Nephron progenitor cell (in vitro differentiated cells): ENCODE data around the gene C9orf153.

Experiments
- DNase-seq: peaks from one replicate; pipeline ENCODE4 v3.0.0; 2021
- H3K27ac Mint-ChIP-seq: 2 replicates; pipeline ENCODE4 v1.8.0; 2021; ENCODE audit warnings: mild to moderate bottlenecking, moderate library complexity, mixed read lengths
- H3K27me3 Mint-ChIP-seq: 2 replicates; pipeline ENCODE4 v1.8.0; 2021; ENCODE audit warnings: mild to moderate bottlenecking, low read depth, mixed read lengths; ENCODE audit not compliant: poor library complexity
- H3K36me3 Mint-ChIP-seq: 2 replicates; pipeline ENCODE4 v1.8.0; 2021; ENCODE audit warnings: low read depth, mixed read lengths
- H3K4me1 Mint-ChIP-seq: 2 replicates; pipeline ENCODE4 v1.8.0; 2021; ENCODE audit warnings: mixed read lengths
- H3K4me3 Mint-ChIP-seq: 2 replicates; pipeline ENCODE4 v1.8.0; 2021; ENCODE audit warnings: mild to moderate bottlenecking, moderate library complexity, mixed read lengths
- H3K9me3 Mint-ChIP-seq: 2 replicates; pipeline ENCODE4 v1.8.0; 2021; ENCODE audit warnings: mild to moderate bottlenecking, moderate library complexity, mixed read lengths
- CTCF ChIP-seq: fragments of 200-600 bp; sonication (generic); IDR thresholded peaks from 2 replicates; pipeline ENCODE4 v1.5.0; 2021; ENCODE audit warnings: antibody characterized with exemption

The C9orf153 gene

DNA sequence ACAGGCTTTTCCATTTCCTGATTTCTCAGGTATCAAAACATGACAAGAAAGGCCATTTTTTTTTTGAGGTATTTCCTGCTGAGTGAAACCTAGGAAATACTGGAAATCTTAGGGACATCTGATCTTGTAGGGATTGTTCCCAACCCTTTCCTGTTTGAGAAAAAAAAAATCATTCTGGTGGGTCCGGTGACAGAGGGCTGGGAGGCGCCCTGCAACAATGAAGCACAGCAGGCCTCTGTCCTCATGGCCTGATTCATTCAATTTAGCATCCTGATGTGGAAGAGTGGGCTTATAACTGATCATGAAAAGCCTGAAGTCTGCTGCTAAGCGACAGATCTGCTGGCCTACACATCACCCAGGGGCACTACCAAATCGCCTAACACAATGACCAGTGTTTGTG lies 3.0 kb upstream of the C9orf153 start:
- no peak for TF ChIP-seq CTCF
- Mint-ChIP-seq H3K36me3 (peaks cover 58% of the 10 kb centered on the region), H3K9me3 (no peaks in the 10 kb centered on the region), H3K27ac (peak overlapping the region; percentile 31), H3K4me1 (peaks cover 13% of the 10 kb centered on the region), H3K27me3 (no peaks in the 10 kb centered on the region), H3K4me3 (no peak overlapping the region)
- DNase-seq, result no peak

GRCh38 chr9:86257391-86257790 lies 2.1 kb downstream of the C9orf153 start:
- no peak overlapping the region for H3K4me3 Mint-ChIP-seq
- peaks cover 23% of the 10 kb centered on the region for H3K9me3 Mint-ChIP-seq

DNA sequence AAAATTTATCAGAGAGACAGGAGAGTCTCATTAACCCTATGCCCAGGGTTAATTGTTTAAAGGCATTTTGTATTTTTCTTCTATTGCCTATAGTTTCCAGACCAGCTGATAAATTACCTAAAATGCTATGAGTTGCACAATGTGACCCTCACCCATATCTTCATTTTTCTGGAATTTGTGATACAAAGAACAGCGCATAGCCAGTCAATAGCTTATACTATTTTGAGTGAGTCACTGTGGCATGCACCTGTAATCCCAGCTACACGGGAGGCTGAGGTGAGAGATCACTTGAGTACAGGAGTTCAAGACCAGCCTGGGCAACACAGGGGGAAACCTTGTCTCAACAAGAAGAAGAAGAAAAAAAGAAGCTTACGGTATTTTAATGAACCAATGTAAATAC lies 2.8 kb downstream of the C9orf153 start:
- no peak for TF ChIP-seq CTCF
- Mint-ChIP-seq H3K36me3 (peaks cover 43% of the 10 kb centered on the region), H3K27ac (no peak overlapping the region), H3K27me3 (peaks cover 4% of the 10 kb centered on the region), H3K4me3 (no peak overlapping the region), H3K4me1 (peaks cover 10% of the 10 kb centered on the region), H3K9me3 (peaks cover 31% of the 10 kb centered on the region)
- no peak for DNase-seq

More at GRCh38 chr9:86257391-86257790, 2.1 kb downstream of the C9orf153 start:
- Mint-ChIP-seq H3K27me3 (peaks cover 4% of the 10 kb centered on the region), H3K27ac (no peak overlapping the region), H3K4me1 (peaks cover 10% of the 10 kb centered on the region), H3K36me3 (peaks cover 44% of the 10 kb centered on the region)
- DNase-seq, result no peak
- no peak for TF ChIP-seq CTCF

DNA sequence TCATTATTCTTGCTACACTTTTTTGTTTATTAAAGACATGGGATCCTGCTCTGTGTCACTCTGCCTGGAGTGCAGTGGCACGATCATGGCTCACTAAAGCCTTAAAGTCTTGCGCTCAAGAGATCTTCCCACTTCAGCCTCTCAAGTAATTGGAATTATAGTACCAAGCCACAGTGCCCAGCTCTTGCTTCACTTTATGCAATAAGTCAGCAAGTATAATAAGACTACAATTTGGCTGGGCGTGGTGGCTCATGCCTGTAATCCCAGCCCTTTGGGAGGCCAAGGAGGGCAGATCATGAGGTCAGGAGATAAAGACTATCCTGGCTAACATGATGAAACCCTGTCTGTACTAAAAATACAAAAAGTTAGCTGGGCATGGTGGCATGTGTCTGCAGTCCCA lies 5.9 kb downstream of the C9orf153 start:
- TF ChIP-seq CTCF, result no peak
- H3K9me3 Mint-ChIP-seq, result peaks cover 39% of the 10 kb centered on the region
- no peak overlapping the region for H3K27ac Mint-ChIP-seq
- DNase-seq, result no peak
- peaks cover 7% of the 10 kb centered on the region for H3K4me1 Mint-ChIP-seq
- H3K27me3 Mint-ChIP-seq, result peaks cover 4% of the 10 kb centered on the region
- H3K36me3 Mint-ChIP-seq, result peaks cover 45% of the 10 kb centered on the region
- no peak overlapping the region for H3K4me3 Mint-ChIP-seq

GRCh38 chr9:86252870-86253269 lies 6.6 kb downstream of the C9orf153 start:
- peaks cover 4% of the 10 kb centered on the region for H3K27me3 Mint-ChIP-seq
- peaks cover 6% of the 10 kb centered on the region for H3K4me1 Mint-ChIP-seq
- no peak overlapping the region for H3K27ac Mint-ChIP-seq
- DNase-seq, result no peak
- TF ChIP-seq CTCF, result no peak
- H3K9me3 Mint-ChIP-seq, result peaks cover 39% of the 10 kb centered on the region
- H3K4me3 Mint-ChIP-seq, result no peak overlapping the region
- H3K36me3 Mint-ChIP-seq, result peaks cover 45% of the 10 kb centered on the region

DNA sequence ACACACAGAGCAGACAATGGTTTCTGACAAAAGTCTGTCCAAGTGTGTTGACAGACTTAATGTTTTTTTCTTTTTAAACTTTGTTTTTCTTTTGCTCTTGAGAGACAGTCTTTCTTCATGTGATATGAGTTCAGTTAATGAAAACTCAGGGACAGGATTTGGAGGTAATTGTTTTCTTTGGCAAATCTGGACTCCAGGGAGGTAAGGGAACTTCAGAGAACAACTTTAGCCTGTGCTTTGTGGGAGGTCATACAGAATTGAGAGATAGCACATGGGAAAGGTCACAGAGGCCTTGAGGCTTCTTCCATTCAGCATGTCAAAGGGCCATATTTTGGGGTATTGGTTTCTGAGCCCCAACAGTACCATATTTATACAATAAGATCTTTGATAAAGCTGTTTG lies 9.3 kb downstream of the C9orf153 start:
- no peak for DNase-seq
- Mint-ChIP-seq H3K9me3 (peaks cover 39% of the 10 kb centered on the region), H3K27me3 (peaks cover 4% of the 10 kb centered on the region), H3K27ac (no peak overlapping the region), H3K4me1 (peaks cover 23% of the 10 kb centered on the region), H3K36me3 (peaks cover 33% of the 10 kb centered on the region), H3K4me3 (no peak overlapping the region)
- TF ChIP-seq CTCF, result no peak
